Activated CD4-positive, alpha-beta T cell treated with anti-CD3 and anti-CD28 coated beads, Interleukin-2, amount 10 ng/mL, durations not matched to agents 7 days and 5 days (primary cell): Measurements from ENCODE around the gene SLC23A1. TPM values are rescaled to one million over a fixed set of nuclear protein-coding genes. Genes with fewer than 3 reads are reported as not detected.
"Not testable (repeated sequence)": the region's sequence is repeated elsewhere in the genome, so short reads cannot be mapped to it uniquely, and the experiment has no call there.

Experiments
- CTCF ChIA-PET: fragments of 350-600 bp; sonication (Branson Sonifier 250); formaldehyde crosslinking; loops from one replicate; lab custom pipeline; 2021; ENCODE audit warnings: antibody characterized with exemption; lab: Charles Lee
- POLR2A ChIA-PET: fragments of 350-600 bp; sonication (Branson Sonifier 250); formaldehyde crosslinking; loops from one replicate; lab custom pipeline; 2021; ENCODE audit warnings: antibody characterized with exemption; lab: Charles Lee
- DNase-seq: peaks from one replicate; pipeline ENCODE4 v3.0.0-alpha.2; 2020
- H3K27ac Mint-ChIP-seq: one replicate; pipeline ENCODE4 v1.8.0; 2021; ENCODE audit warnings: mild to moderate bottlenecking, moderate library complexity, mixed read lengths
- H3K27me3 Mint-ChIP-seq: one replicate; pipeline ENCODE4 v1.8.0; 2021; ENCODE audit warnings: mixed read lengths
- H3K36me3 Mint-ChIP-seq: one replicate; pipeline ENCODE4 v1.8.0; 2021; ENCODE audit warnings: low read depth, mixed read lengths
- H3K4me1 Mint-ChIP-seq: one replicate; pipeline ENCODE4 v1.8.0; 2021; ENCODE audit warnings: mixed read lengths
- H3K4me3 Mint-ChIP-seq: one replicate; pipeline ENCODE4 v1.8.0; 2021; ENCODE audit warnings: mild to moderate bottlenecking, moderate library complexity, mixed read lengths
- H3K9me3 Mint-ChIP-seq: one replicate; pipeline ENCODE4 v1.8.0; 2021; ENCODE audit warnings: mixed read lengths
- total RNA-seq, 2 experiments: library from RNA; stranded (reverse); gene quantifications; one replicate each; pipeline ENCODE4 v1.2.3, GENCODE V29; 2021

The SLC23A1 gene
- total RNA-seq, 2 experiments from 2014 or later = 0.75 to 0.77 TPM

GRCh38 chr5:139415221-139415861 is 32.2 kb upstream of the SLC23A1 start:
- H3K36me3 Mint-ChIP-seq = peaks cover 5% of the 10 kb centered on the region
- peak; percentile 40 for DNase-seq
- no peaks in the 10 kb centered on the region for H3K9me3 Mint-ChIP-seq
- peak overlapping the region; percentile 26 for H3K4me3 Mint-ChIP-seq
- H3K27me3 Mint-ChIP-seq = no peaks in the 10 kb centered on the region
- ChIA-PET CTCF (interaction anchor here (0.6 to 2.0 kb wide), 11 partner anchors 7 to 98 kb away, joined by 3 to 11 read pairs (median 4); partner anchors contain the start of genes SPATA24 and STING1), POLR2A (interaction anchor here (1.0 kb wide), 1 partner anchor 67 kb away, joined by 3 read pairs; the partner anchor contains the start of gene STING1)
- H3K4me1 Mint-ChIP-seq = peaks cover 58% of the 10 kb centered on the region
- H3K27ac Mint-ChIP-seq = peak overlapping the region; percentile 76

GRCh38 chr5:139414581-139415130 is 31.6 kb upstream of the SLC23A1 start:
- CTCF ChIA-PET = interaction anchor here (1.0 to 1.5 kb wide), 7 partner anchors 8 to 161 kb away, joined by 3 to 8 read pairs (median 4); partner anchors contain the start of gene MZB1
- H3K9me3 Mint-ChIP-seq = no peaks in the 10 kb centered on the region
- POLR2A ChIA-PET = no interaction called here
- H3K27ac Mint-ChIP-seq = peak overlapping the region; percentile 76
- H3K27me3 Mint-ChIP-seq = no peaks in the 10 kb centered on the region
- peaks cover 5% of the 10 kb centered on the region for H3K36me3 Mint-ChIP-seq
- H3K4me3 Mint-ChIP-seq = peak overlapping the region; percentile 2
- no peak for DNase-seq
- H3K4me1 Mint-ChIP-seq = peaks cover 57% of the 10 kb centered on the region

DNA sequence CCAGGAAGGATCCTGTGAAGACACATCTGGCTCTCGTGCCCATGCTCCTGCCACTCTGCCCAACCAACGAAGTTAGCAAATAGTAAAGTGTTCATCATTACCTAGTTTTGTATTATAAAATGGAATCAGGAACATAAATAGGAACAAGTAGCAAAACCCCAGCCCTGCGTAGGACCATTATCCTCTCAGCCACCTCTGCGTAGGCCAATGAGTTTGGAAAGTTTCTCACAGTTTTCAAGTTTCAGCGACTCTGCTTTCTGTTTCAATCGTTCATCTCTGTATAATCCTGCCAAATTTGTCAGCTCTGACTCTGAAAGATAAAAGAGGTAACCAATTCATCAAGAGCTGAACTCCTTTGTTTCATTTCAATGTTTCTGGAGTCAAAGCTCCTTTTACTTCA is 30.9 kb upstream of the SLC23A1 start:
- peak overlapping the region; percentile 3 for H3K4me3 Mint-ChIP-seq
- H3K27me3 Mint-ChIP-seq = no peaks in the 10 kb centered on the region
- DNase-seq = no peak
- peaks cover 54% of the 10 kb centered on the region for H3K4me1 Mint-ChIP-seq
- POLR2A ChIA-PET = no interaction called here
- no peaks in the 10 kb centered on the region for H3K9me3 Mint-ChIP-seq
- CTCF ChIA-PET = interaction anchor here (1.0 to 1.5 kb wide), 7 partner anchors 8 to 161 kb away, joined by 3 to 8 read pairs (median 4); partner anchors contain the start of gene MZB1
- peak overlapping the region; percentile 76 for H3K27ac Mint-ChIP-seq
- peaks cover 5% of the 10 kb centered on the region for H3K36me3 Mint-ChIP-seq

DNA sequence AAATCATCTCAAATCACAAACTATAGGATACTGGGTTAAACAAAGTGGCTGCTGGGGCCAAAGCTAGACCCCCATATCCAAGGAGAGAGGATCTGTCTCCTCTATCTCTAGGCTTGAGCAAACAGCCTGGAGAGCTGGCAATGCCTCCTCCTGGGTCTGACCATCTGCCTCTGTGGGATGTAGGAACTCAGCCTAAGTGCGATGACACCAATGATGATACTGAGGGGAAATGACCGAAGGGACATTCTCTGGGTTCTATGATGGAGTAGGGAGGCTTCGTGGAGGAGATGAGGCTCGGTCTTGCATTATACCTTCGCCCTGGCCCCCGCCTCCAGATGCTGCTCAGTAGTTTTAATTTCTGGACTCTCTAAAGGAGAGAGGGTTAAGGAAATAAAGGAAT is 30.1 kb upstream of the SLC23A1 start:
- CTCF ChIA-PET = interaction anchor here (1.0 to 3.5 kb wide), 4 partner anchors 10 to 84 kb away, joined by 3 to 21 read pairs (median 10); partner anchors contain the start of gene SPATA24
- no peak for DNase-seq
- H3K9me3 Mint-ChIP-seq = no peaks in the 10 kb centered on the region
- H3K36me3 Mint-ChIP-seq = peaks cover 5% of the 10 kb centered on the region
- peaks cover 46% of the 10 kb centered on the region for H3K4me1 Mint-ChIP-seq
- no peaks in the 10 kb centered on the region for H3K27me3 Mint-ChIP-seq
- POLR2A ChIA-PET = no interaction called here
- no peak overlapping the region for H3K4me3 Mint-ChIP-seq
- H3K27ac Mint-ChIP-seq = peak overlapping the region; percentile 76

- H3K36me3 Mint-ChIP-seq = peaks cover 2% of the 10 kb centered on the region
- H3K27ac Mint-ChIP-seq = no peak overlapping the region
- H3K4me3 Mint-ChIP-seq = no peak overlapping the region
- DNase-seq = no peak
- no peaks in the 10 kb centered on the region for H3K27me3 Mint-ChIP-seq
- peaks cover 50% of the 10 kb centered on the region for H3K4me1 Mint-ChIP-seq
- H3K9me3 Mint-ChIP-seq = no peaks in the 10 kb centered on the region
- POLR2A ChIA-PET = interaction anchor here (0.6 kb wide), 1 partner anchor 73 kb away, joined by 5 read pairs; no protein-coding TSS in a partner anchor
- CTCF ChIA-PET = interaction anchor here (0.6 to 5.4 kb wide), 13 partner anchors 8 to 893 kb away, joined by 3 to 31 read pairs (median 5); partner anchors contain the start of genes DNAJC18, MZB1 and SPATA24
These were observed 28.1 kb upstream of the SLC23A1 start for GRCh38 chr5:139410993-139411828.

DNA sequence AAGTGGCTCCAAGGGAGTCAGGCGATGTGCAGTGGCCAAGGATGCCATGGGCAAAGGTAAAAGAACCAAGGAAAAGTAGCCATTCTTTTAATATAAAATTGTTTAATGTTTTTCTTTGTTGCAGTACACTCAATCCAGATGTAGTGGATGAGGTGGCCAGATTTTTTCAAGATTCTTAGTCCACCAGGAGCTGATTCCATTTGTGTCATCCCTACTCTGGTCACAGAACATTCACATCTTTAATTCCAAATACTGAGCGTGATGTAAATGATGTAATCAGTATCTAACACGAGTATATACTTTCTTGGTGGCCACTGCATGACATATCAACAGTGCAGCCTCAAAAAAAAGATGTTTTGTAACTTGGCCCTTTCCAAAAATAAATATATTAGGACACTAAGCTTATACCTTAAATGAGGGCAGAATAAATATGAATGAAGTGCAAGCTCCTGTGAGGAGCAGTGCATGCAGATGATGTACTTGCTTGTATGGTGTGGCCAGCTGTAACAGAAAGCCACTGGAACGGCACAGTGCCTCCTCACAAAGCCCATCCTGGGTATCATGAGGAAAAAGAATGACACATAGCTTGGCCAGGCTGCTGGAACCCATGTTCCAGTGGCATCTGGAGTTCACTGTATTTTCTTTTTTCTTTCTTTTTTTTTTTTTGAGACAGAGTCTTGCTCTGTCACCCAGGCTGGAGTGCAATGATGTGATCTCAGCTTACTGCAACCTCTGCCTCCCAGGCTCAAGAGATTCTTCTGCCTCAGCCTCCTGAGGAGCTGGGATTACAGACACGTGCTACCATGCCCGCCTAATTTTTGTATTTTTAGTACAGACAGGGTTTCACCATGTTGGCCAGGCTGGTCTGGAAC is 27.3 kb upstream of the SLC23A1 start:
- DNase-seq = no peak
- peaks cover 2% of the 10 kb centered on the region for H3K36me3 Mint-ChIP-seq
- no peak overlapping the region for H3K4me3 Mint-ChIP-seq
- peaks cover 42% of the 10 kb centered on the region for H3K4me1 Mint-ChIP-seq
- H3K9me3 Mint-ChIP-seq = no peaks in the 10 kb centered on the region
- ChIA-PET CTCF (interaction anchor here (0.5 to 5.4 kb wide), 16 partner anchors 7 to 894 kb away, joined by 3 to 31 read pairs (median 4); partner anchors contain the start of genes DNAJC18, MZB1, PROB1 and SPATA24), POLR2A (no interaction called here)
- H3K27ac Mint-ChIP-seq = no peak overlapping the region
- no peaks in the 10 kb centered on the region for H3K27me3 Mint-ChIP-seq

DNA sequence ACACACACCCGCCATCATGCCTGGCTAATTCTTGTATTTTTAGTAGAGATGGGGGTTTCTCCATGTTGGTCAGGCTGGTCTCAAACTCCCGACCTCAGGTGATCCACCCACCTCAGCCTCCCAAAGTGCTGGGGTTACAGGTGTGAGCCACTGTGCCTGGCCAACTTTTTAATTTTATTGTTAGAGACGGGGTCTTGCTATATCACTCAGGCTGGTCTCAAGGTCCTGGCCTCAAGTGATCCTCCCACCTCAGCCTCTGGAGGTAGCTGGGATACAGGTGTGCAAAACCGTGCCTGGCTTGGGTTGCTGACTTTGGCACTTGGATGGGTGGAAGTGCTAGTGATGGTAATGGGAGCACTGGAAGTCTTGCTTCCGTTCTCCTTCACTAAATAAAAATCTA is 26.0 kb upstream of the SLC23A1 start:
- H3K4me1 Mint-ChIP-seq = peaks cover 38% of the 10 kb centered on the region
- CTCF ChIA-PET = interaction anchor here (1.0 to 5.4 kb wide), 7 partner anchors 9 to 73 kb away, joined by 3 to 31 read pairs (median 6); partner anchors contain the start of genes DNAJC18, MZB1, PROB1 and STING1
- POLR2A ChIA-PET, DNase-seq, H3K27me3 Mint-ChIP-seq, H3K9me3 Mint-ChIP-seq, H3K36me3 Mint-ChIP-seq, H3K27ac Mint-ChIP-seq, H3K4me3 Mint-ChIP-seq: not testable (repeated sequence)

- no peaks in the 10 kb centered on the region for H3K9me3 Mint-ChIP-seq
- ChIA-PET POLR2A (no interaction called here), CTCF (interaction anchor here (0.6 to 5.4 kb wide), 5 partner anchors 11 to 190 kb away, joined by 3 to 31 read pairs (median 6); partner anchors contain the start of genes MZB1 and STING1)
- no peak overlapping the region for H3K27ac Mint-ChIP-seq
- H3K27me3 Mint-ChIP-seq = no peaks in the 10 kb centered on the region
- H3K4me3 Mint-ChIP-seq = no peak overlapping the region
- no peaks in the 10 kb centered on the region for H3K36me3 Mint-ChIP-seq
- no peak for DNase-seq
- H3K4me1 Mint-ChIP-seq = peaks cover 38% of the 10 kb centered on the region
These were observed 25.1 kb upstream of the SLC23A1 start for GRCh38 chr5:139408191-139408590.

- no peaks in the 10 kb centered on the region for H3K36me3 Mint-ChIP-seq
- POLR2A ChIA-PET = no interaction called here
- H3K4me3 Mint-ChIP-seq = no peak overlapping the region
- no peak for DNase-seq
- CTCF ChIA-PET = interaction anchor here (0.6 to 5.4 kb wide), 7 partner anchors 9 to 105 kb away, joined by 3 to 31 read pairs (median 3); partner anchors contain the start of gene MZB1
- H3K27ac Mint-ChIP-seq = peak overlapping the region; percentile 60
- peaks cover 39% of the 10 kb centered on the region for H3K4me1 Mint-ChIP-seq
- H3K27me3 Mint-ChIP-seq = no peaks in the 10 kb centered on the region
- no peaks in the 10 kb centered on the region for H3K9me3 Mint-ChIP-seq
These were observed 24.4 kb upstream of the SLC23A1 start for GRCh38 chr5:139407517-139407916.

GRCh38 chr5:139406963-139407362 is 23.9 kb upstream of the SLC23A1 start:
- Mint-ChIP-seq H3K27ac (no peak overlapping the region), H3K4me3 (no peak overlapping the region), H3K4me1 (peaks cover 40% of the 10 kb centered on the region), H3K36me3 (no peaks in the 10 kb centered on the region), H3K27me3 (no peaks in the 10 kb centered on the region), H3K9me3 (no peaks in the 10 kb centered on the region)
- ChIA-PET POLR2A (no interaction called here), CTCF (interaction anchor here (0.6 to 5.4 kb wide), 9 partner anchors 9 to 359 kb away, joined by 3 to 31 read pairs (median 3); partner anchors contain the start of gene MZB1)
- DNase-seq = no peak

GRCh38 chr5:139404484-139404840 is 21.4 kb upstream of the SLC23A1 start:
- no peaks in the 10 kb centered on the region for H3K9me3 Mint-ChIP-seq
- DNase-seq = no peak
- H3K27me3 Mint-ChIP-seq = no peaks in the 10 kb centered on the region
- H3K27ac Mint-ChIP-seq = peak overlapping the region; percentile 100
- peaks cover 44% of the 10 kb centered on the region for H3K4me1 Mint-ChIP-seq
- no peaks in the 10 kb centered on the region for H3K36me3 Mint-ChIP-seq
- peak overlapping the region; percentile 92 for H3K4me3 Mint-ChIP-seq
- CTCF ChIA-PET = interaction anchor here (0.6 to 5.5 kb wide), 6 partner anchors 7 to 109 kb away, joined by 3 to 43 read pairs (median 10); partner anchors contain the start of gene MZB1
- POLR2A ChIA-PET = no interaction called here
